Measurements from ENCODE around the gene XPO6.

Gene XPO6

GRCh38 chr16:28210264-28210663, 1.5 kb downstream of the XPO6 start:
- DNase-seq (ENCODE audit: low read depth) = no peak

GRCh38 chr16:28208824-28209223, 2.9 kb downstream of the XPO6 start:
- no peak for DNase-seq (ENCODE audit: low read depth)

DNA sequence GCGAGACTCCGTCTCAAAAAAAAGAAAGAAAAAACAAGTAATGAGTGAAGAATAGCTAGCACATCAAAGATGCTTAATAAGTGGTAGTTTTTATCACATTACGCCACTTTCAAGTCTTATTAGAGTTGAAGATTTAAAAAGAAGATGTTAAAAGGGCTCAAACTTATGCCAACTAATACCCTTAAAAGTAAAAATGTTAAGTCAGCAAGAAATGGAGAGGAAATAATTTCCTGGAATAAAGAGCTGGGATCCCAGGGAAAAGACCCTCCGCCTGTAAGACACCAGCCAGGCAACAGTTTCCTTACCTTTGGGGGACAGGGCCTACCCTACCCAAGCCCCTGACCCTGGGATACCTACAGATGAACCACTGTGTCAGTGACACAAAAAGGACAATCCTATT, 3.6 kb downstream of the XPO6 start:
- no peak for DNase-seq (ENCODE audit: low read depth)

DNA sequence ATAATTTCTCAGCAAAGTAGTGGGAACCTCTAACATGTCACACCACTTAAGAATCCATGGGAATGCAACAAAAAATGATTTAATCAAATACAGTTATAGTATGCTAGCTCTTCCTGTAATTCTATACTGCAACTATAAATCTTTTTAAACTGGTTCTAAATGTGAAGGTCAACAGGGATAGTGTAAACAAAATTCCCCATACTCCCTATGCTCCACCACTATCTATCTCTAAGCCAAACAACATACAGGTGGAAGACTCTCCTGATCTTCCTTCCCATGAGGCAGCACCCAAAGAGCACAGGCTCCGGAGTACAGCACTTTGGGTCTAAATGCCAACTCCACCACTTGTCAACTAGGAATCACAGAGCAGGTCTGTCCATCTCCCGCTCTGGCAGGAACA, 4.4 kb downstream of the XPO6 start:
- no peak for DNase-seq (ENCODE audit: low read depth)

GRCh38 chr16:28205974-28206373, 5.8 kb downstream of the XPO6 start:
- DNase-seq (ENCODE audit: low read depth) = no peak

DNA sequence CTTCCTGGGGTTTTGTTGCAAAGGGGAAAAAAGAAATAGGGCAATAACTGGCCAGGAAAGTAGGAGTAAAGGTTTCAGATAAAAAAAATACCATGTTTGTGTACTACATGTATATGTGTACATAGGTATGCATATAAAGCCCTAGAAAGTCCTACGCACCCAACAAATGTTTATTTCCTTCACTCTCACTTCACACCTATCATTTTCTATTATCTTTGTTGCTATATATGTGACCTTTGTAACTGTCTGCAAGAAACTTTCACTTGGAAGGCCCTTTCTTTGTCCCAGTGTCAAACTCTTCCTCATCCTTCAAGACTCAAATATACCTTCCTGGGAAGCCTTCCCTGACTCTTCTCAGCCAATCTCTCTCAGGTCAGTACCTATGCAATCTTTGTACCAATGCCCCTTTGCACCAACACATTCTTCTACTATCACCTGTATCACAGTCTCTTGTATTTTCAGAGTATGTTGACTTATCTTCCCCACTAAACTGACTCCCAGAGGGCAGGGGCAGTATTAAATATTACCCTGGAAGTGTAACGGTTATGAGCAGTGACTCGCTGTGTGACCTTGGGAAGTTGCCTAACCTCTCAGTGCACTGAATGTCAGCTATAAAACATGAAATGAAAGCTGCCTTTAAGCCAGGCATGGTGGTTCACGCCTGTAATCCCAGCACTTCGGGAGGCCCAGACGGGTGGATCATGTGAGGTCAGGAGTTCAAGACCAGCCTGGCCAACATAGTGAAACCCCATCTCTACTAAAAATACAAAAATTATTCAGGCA, 6.5 kb downstream of the XPO6 start:
- DNase-seq (ENCODE audit: low read depth) = no peak

GRCh38 chr16:28204622-28205021, 7.1 kb downstream of the XPO6 start:
- DNase-seq (ENCODE audit: low read depth) = no peak

- DNase-seq (ENCODE audit: low read depth) = no peak
These were observed 7.6 kb downstream of the XPO6 start for GRCh38 chr16:28204204-28204603.

DNA sequence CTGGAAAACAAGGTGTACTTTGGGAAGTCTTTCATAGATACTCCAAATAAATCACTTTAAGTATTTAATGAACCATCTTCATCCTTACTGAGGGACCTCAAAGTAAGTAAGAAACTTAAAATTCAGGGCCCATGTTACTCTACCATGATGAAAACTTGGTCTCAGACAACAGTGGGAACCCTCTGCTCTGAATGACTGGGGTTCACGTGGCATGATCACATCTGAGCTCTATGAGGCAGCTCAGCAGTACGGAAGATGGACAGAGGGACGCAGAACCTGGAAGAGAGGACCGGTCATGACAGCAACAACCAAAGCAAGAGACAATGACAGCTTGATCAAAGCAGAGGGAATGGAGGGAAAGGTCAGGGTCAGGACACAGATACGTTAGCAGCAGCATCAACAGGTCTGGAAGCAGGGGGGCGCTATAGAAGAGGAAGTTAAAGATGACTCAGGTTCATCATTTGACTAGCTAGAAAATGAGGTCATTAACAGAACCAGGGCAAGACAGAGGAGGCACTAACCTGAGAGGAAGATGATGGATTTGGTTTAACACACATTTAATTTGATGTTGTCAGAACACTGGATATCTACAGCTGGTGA, 9.5 kb downstream of the XPO6 start:
- DNase-seq (ENCODE audit: low read depth) = no peak

GRCh38 chr16:28200661-28201060, 11.1 kb downstream of the XPO6 start:
- no peak for DNase-seq (ENCODE audit: low read depth)

GRCh38 chr16:28196387-28196987, 15.3 kb downstream of the XPO6 start:
- DNase-seq (ENCODE audit: low read depth) = no peak

DNA sequence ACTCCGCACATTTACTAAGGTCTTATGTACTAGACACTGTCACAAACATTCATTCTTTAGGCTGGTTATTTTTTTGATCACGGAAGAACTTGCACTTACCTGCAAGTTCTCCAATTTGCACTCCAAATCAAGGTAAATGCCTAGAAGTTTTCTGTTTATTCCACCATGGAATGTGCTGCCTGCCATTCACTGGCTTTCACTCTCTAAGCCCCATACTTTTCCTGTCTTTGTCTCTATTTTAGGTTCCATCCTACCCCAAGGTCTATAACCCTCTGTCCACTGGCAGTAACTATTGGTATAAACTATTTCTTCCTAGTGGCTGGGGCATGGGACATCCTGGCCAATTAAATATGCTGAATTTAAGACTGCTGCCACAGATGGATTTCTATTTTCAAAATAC, 15.9 kb downstream of the XPO6 start:
- DNase-seq (ENCODE audit: low read depth) = no peak

GRCh38 chr16:28193530-28194423, 18.0 kb downstream of the XPO6 start:
- no peak for DNase-seq (ENCODE audit: low read depth)

DNA sequence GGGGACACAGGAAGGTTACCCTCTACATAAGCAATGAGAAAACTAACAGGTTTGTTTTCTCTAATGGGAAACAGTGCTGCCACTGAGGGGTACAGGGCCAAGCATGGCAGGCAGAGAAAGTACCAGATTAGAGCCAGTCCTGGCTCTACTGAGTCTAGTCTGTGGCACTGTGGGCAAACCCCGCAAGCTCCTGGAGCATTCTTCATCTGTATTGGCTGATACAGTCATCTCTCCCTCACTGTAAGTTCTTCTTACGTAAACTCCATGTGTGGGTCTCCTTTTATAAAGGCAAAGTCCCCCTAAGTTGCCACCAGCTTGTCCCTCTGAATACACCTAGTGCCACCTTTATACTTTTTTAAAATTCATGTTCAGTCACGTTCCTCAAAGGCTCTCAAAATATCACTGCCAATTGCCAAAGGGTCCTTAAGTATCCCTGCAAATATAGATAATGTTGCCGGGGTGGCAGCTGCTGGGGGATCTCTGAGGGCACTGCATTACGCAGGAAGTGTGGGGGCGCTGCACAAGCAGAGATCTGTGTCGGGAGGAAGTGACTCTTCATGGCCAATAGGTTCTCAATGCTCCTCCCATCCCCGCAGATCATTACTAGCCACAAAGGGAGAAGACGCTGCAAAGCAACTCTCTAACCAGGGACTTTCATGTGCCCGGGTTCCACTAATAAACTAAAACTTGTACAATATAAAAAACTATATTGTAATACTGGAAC, 18.8 kb downstream of the XPO6 start:
- DNase-seq (ENCODE audit: low read depth) = peak; percentile 66

- no peak for DNase-seq (ENCODE audit: low read depth)
These were observed 20.3 kb downstream of the XPO6 start for GRCh38 chr16:28191364-28191960.

DNA sequence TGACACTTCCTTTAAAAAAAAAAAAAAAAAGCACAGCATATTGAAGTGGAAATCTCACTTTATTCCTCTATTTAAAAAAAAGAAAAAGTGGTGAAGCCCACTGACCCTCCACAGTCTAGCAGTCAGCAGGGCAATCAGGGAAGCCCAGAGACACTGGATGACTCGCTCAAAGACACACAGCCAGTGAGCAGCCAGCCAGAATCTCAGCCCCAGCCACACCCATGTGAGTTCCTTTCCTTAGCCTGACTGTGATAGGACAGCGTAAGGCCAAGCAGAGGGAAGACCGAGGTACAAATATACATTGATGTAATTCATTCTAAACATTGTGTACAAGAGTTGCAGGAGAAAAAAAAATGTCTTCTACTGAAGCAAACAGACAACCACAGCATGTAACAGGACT, 22.5 kb downstream of the XPO6 start:
- DNase-seq (ENCODE audit: low read depth) = no peak

- DNase-seq (ENCODE audit: low read depth) = no peak
These were observed 23.5 kb downstream of the XPO6 start for GRCh38 chr16:28188085-28188916.

DNA sequence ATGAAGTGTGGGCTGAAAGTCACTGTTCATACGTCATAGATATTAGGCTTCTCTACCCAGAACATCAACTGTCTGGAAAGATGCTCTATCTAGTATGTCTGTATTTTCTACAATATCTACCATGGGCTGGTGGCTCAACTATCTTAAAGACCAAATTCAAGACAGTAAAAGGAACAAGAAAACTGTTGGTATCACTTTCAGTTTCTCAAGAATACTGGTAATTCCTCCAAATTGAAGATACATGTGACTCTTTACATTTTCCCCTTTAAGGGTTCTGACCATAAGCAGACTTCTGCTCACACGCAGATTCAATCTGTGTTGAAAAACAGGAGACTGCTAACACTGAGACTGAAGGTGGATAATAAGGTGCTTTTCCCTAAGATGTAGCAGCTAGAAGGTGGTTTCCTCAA, 24.2 kb downstream of the XPO6 start:
- no peak for DNase-seq (ENCODE audit: low read depth)

GRCh38 chr16:28186752-28187151, 25.0 kb downstream of the XPO6 start:
- DNase-seq (ENCODE audit: low read depth) = no peak

- no peak for DNase-seq (ENCODE audit: low read depth)
These were observed 26.1 kb downstream of the XPO6 start for GRCh38 chr16:28185696-28186095.

Data from T follicular helper cell (primary cell).